Prostate gland (tissue), 2 donors: ENCODE data around the gene HNRNPUL2. TPM values are rescaled to one million over a fixed set of nuclear protein-coding genes. Genes with fewer than 3 reads are reported as not detected.

Source experiments
- DNase-seq: peaks from one replicate; pipeline ENCODE4 v3.0.0-alpha.2; 2019; ENCODE audit warnings: low spot score
- H3K27ac ChIP-seq, 2 donors: fragments of 200-600 bp; sonication (generic); 2 replicates each; pipeline ENCODE4 v1.5.1; 2017 to 2019
- H3K27me3 ChIP-seq: fragments of 200-600 bp; sonication (generic); replicated peaks from 2 replicates; pipeline ENCODE4 v1.5.1; 2019; ENCODE audit not compliant: insufficient read depth
- H3K36me3 ChIP-seq, 2 donors: fragments of 200-600 bp; sonication (generic); 1 replicate in 1 of 2; 2 replicates in 1 of 2; pipeline versions ENCODE4 v1.5.1 to v1.8.1; 2017 to 2019
- H3K4me1 ChIP-seq: fragments of 200-600 bp; sonication (generic); replicated peaks from 2 replicates; pipeline ENCODE4 v1.5.1; 2019
- H3K4me3 ChIP-seq, 2 donors: fragments of 200-600 bp; sonication (generic); 2 replicates each; pipeline ENCODE4 v1.5.1; 2017 to 2019
- H3K9me3 ChIP-seq: fragments of 200-600 bp; sonication (generic); 2 replicates; pipeline ENCODE4 v1.5.1; 2017
- CTCF ChIP-seq, 4 experiments: fragments of 200-600 bp in 2 of 4; fragments of 450-650 bp in 2 of 4; sonication (generic) in 2 of 4; IDR thresholded peaks; 1 replicate in 3 of 4; 2 replicates in 1 of 4; pipeline ENCODE4 v1.5.1; 2016 to 2019; ENCODE audit warnings: antibody characterized with exemption in 4 of 4, mild to moderate bottlenecking in 2 of 4, moderate library complexity in 2 of 4
- POLR2A ChIP-seq: fragments of 450-650 bp; IDR thresholded peaks from one replicate; pipeline ENCODE4 v1.6.1; 2016; ENCODE audit warnings: antibody characterized with exemption, mild to moderate bottlenecking
- POLR2AphosphoS5 ChIP-seq: sonication (generic); formaldehyde crosslinking; IDR thresholded peaks from one replicate; pipeline ENCODE4 v1.6.1; 2017; ENCODE audit warnings: antibody characterized with exemption
- WGBS: methylation state at CpG from one replicate; pipeline ENCODE4 v1.1.5; 2018; 5-methylcytosine and 5-hydroxymethylcytosine counted together
- intact Hi-C: fragments of 100-400 bp; cut with DNase I; formaldehyde crosslinking; loops from one replicate; pipeline ENCODE4 v1.14.2; 2022
- total RNA-seq, 2 donors: library from RNA; depleted of rRNA; stranded (reverse); fragments of >200 nt; gene quantifications; one replicate each; pipeline ENCODE4 v1.1.0, GENCODE V29; 2016

Gene HNRNPUL2
- total RNA-seq, 2 donors from 2014 or later, result 26.6 to 33.5 TPM

GRCh38 chr11:62708793-62709192 is 18.5 kb downstream of the HNRNPUL2 start:
- Histone ChIP-seq H3K9me3 (no peaks in the 10 kb centered on the region), H3K4me1 (peaks cover 14% of the 10 kb centered on the region), H3K4me3 (peak overlapping the region; percentile 35 to 50), H3K27me3 (no peaks in the 10 kb centered on the region), H3K36me3 (peaks cover 0 to 2% of the 10 kb centered on the region in 2 donors), H3K27ac (peak overlapping the region; percentile 94 to 96)
- WGBS, result 3% methylated on average over 7 of the region's 7 CpGs
- peak; percentile 19 for DNase-seq
- TF ChIP-seq POLR2AphosphoS5, result no peak
- TF ChIP-seq POLR2A, result no peak
- TF ChIP-seq CTCF (IDR thresholded peaks at IDR 0.05), result no peak
- intact Hi-C loops, result loop anchor here (5.0 kb wide), 1 partner anchor 106 kb away; the partner anchor contains the start of gene MTA2

- Histone ChIP-seq H3K36me3 (no peaks in the 10 kb centered on the region), H3K4me3 (peak overlapping the region; percentile 35 to 50), H3K4me1 (peaks cover 14% of the 10 kb centered on the region), H3K9me3 (no peaks in the 10 kb centered on the region), H3K27ac (peak overlapping the region; percentile 94 to 96), H3K27me3 (no peaks in the 10 kb centered on the region)
- WGBS, result 47% methylated on average over 5 of the region's 5 CpGs
- no peak for DNase-seq
- intact Hi-C loops, result loop anchor here (5.0 kb wide), 1 partner anchor 106 kb away; the partner anchor contains the start of gene MTA2
- TF ChIP-seq POLR2A, result no peak
- TF ChIP-seq POLR2AphosphoS5, result no peak
- no peak for TF ChIP-seq CTCF (IDR thresholded peaks at IDR 0.05)
Measured at GRCh38 chr11:62708392-62708791, 18.9 kb downstream of the HNRNPUL2 start.

GRCh38 chr11:62707277-62707861 is 19.9 kb downstream of the HNRNPUL2 start, which contains the start of the genes BSCL2 and GNG3:
Gene BSCL2 (minus strand): TSS chr11:62707424. CDS start chr11:62707195, 229 bp downstream.
Gene GNG3 (plus strand): TSS chr11:62707676. CDS start chr11:62708296, 620 bp downstream.
- no peaks in the 10 kb centered on the region for H3K36me3 ChIP-seq
- 89% methylated on average over 9 of the region's 10 CpGs for WGBS
- H3K9me3 ChIP-seq, result no peaks in the 10 kb centered on the region
- intact Hi-C loops, result loop anchor here (5.0 kb wide), 1 partner anchor 105 kb away; the partner anchor contains the start of gene MTA2
- peak within 1 kb of the TSS; percentile 65 to 68 for H3K4me3 ChIP-seq
- H3K27me3 ChIP-seq, result no peaks in the 10 kb centered on the region
- TF ChIP-seq CTCF (IDR thresholded peaks at IDR 0.05), result no peak
- TF ChIP-seq POLR2A, result no peak
- TF ChIP-seq POLR2AphosphoS5, result no peak
- no peak for DNase-seq
- H3K27ac ChIP-seq, result peak within 1 kb of the TSS; percentile 94 to 96
- peaks cover 14% of the 10 kb centered on the region for H3K4me1 ChIP-seq

GRCh38 chr11:62706850-62707247 is 20.4 kb downstream of the HNRNPUL2 start:
- DNase-seq, result no peak
- intact Hi-C loops, result loop anchor here (5.0 kb wide), 1 partner anchor 105 kb away; the partner anchor contains the start of gene MTA2
- Histone ChIP-seq H3K4me3 (no peak overlapping the region), H3K27ac (peak overlapping the region; percentile 77 to 81), H3K27me3 (no peaks in the 10 kb centered on the region), H3K36me3 (no peaks in the 10 kb centered on the region), H3K9me3 (no peaks in the 10 kb centered on the region), H3K4me1 (peaks cover 14% of the 10 kb centered on the region)
- TF ChIP-seq POLR2A, result no peak
- no peak for TF ChIP-seq CTCF (IDR thresholded peaks at IDR 0.05)
- no peak for TF ChIP-seq POLR2AphosphoS5
- WGBS, result 83% methylated on average over 8 of the region's 8 CpGs
